OCI-LY7 (cell line): ENCODE measurements around the gene CACNA2D1. TPM values are rescaled to one million over a fixed set of nuclear protein-coding genes. Genes with fewer than 3 reads are reported as not detected.

Experiments used
- BruUV-seq: library from RNA; stranded (reverse); fragments of 400-500 nt; replicated peaks from 2 replicates; lab custom pipeline; 2021; lab: Mats Ljungman, UMichigan
- CTCF ChIA-PET: fragments of 300-600 bp; sonication (Branson Sonifier 250); formaldehyde crosslinking; loops from one replicate; lab custom pipeline; 2022; ENCODE audit warnings: antibody characterized with exemption; ENCODE audit not compliant: unreplicated experiment; lab: Charles Lee
- POLR2A ChIA-PET: fragments of 300-600 bp; sonication (Branson Sonifier 250); formaldehyde crosslinking; loops from one replicate; lab custom pipeline; 2022; ENCODE audit warnings: antibody characterized with exemption; lab: Charles Lee
- DNase-seq: peaks from one replicate; pipeline ENCODE4 v3.0.0-alpha.2; 2015; ENCODE audit warnings: low spot score
- H2AFZ ChIP-seq: fragments of 200-600 bp; sonication (generic), shearing (Covaris generic); 2 replicates; pipeline ENCODE4 v1.6.1; 2014; ENCODE audit warnings: mild to moderate bottlenecking, antibody characterized with exemption, low read length, moderate library complexity
- H3K27ac ChIP-seq: fragments of 200-600 bp; sonication (generic); 2 replicates; pipeline ENCODE4 v1.5.1; 2014; ENCODE audit warnings: mixed run types, low read depth, mild to moderate bottlenecking, moderate library complexity, low read length, inconsistent platforms; ENCODE audit not compliant: poor library complexity, severe bottlenecking
- H3K36me3 ChIP-seq: fragments of 200-600 bp; sonication (generic); 2 replicates; pipeline ENCODE4 v1.6.1; 2014; ENCODE audit warnings: mild to moderate bottlenecking, antibody characterized with exemption, low read length, moderate library complexity, mixed read lengths; ENCODE audit not compliant: insufficient read depth
- H3K4me1 ChIP-seq: fragments of 200-600 bp; sonication (generic); 2 replicates; pipeline ENCODE4 v1.5.1; 2014; ENCODE audit warnings: mild to moderate bottlenecking, low read length; ENCODE audit not compliant: insufficient read depth, poor library complexity, severe bottlenecking
- H3K4me2 ChIP-seq: fragments of 200-600 bp; sonication (generic); 2 replicates; pipeline ENCODE4 v1.6.1; 2014; ENCODE audit warnings: mild to moderate bottlenecking, low read length
- H3K4me3 ChIP-seq: fragments of 200-600 bp; sonication (generic); 2 replicates; pipeline ENCODE4 v1.5.1; 2014; ENCODE audit warnings: mild to moderate bottlenecking, low read depth, low read length; ENCODE audit not compliant: poor library complexity, severe bottlenecking
- H3K79me2 ChIP-seq: fragments of 200-600 bp; sonication (generic); 2 replicates; pipeline ENCODE4 v1.6.1; 2016; ENCODE audit warnings: low read depth, mild to moderate bottlenecking, low read length, moderate library complexity, mixed read lengths; ENCODE audit not compliant: insufficient read depth
- H3K9me2 ChIP-seq: fragments of 200-600 bp; sonication (generic); 2 replicates; pipeline ENCODE4 v1.6.1; 2016; ENCODE audit warnings: mild to moderate bottlenecking, low read length, mixed read lengths; ENCODE audit not compliant: insufficient read depth
- H3K9me3 ChIP-seq: fragments of 200-600 bp; sonication (generic); 2 replicates; pipeline ENCODE4 v1.6.1; 2014; ENCODE audit warnings: mild to moderate bottlenecking, mixed run types, low read length, mixed read lengths
- H4K20me1 ChIP-seq: fragments of 200-600 bp; sonication (generic); 2 replicates; pipeline ENCODE4 v1.6.1; 2014; ENCODE audit warnings: mild to moderate bottlenecking, antibody characterized with exemption, low read length, moderate library complexity, mixed read lengths; ENCODE audit not compliant: insufficient read depth
- CTCF ChIP-seq: fragments of 200-600 bp; sonication (generic); conservative IDR thresholded peaks from 2 replicates; pipeline ENCODE4 v1.5.1; 2014; ENCODE audit warnings: mild to moderate bottlenecking, antibody characterized with exemption, low read length, moderate library complexity, mixed read lengths
- EZH2phosphoT487 ChIP-seq: fragments of 200-600 bp; sonication (generic); IDR thresholded peaks from 2 replicates; pipeline ENCODE4 v1.6.1; 2018; ENCODE audit warnings: low read depth, borderline replicate concordance, mild to moderate bottlenecking, mixed run types, antibody characterized with exemption, low read length, moderate library complexity, mixed read lengths
- intact Hi-C: fragments of 100-400 bp; cut with micrococcal nuclease; formaldehyde crosslinking; loops from one replicate; pipeline ENCODE4 v1.10.0; 2022; ENCODE audit not compliant: unreplicated experiment
- total RNA-seq, 2 experiments: library from RNA; depleted of rRNA in 1 of 2; stranded (reverse); fragments of >200 nt in 1 of 2; shearing (Covaris generic) in 1 of 2; gene quantifications; 2 replicates each; pipeline ENCODE4 v1.2.3, GENCODE V29; 2014 to 2022

The CACNA2D1 gene
- total RNA-seq, 2 experiments from 2014 or later = not detected

- Histone ChIP-seq H3K4me3 (no peak overlapping the region), H3K4me1 (no peaks in the 10 kb centered on the region), H4K20me1 (no peaks in the 10 kb centered on the region), H3K9me3 (no peaks in the 10 kb centered on the region), H3K36me3 (no peaks in the 10 kb centered on the region), H3K27ac (no peak overlapping the region), H3K9me2 (no peaks in the 10 kb centered on the region), H2AFZ (no peak overlapping the region), H3K4me2 (no peak overlapping the region), H3K79me2 (no peaks in the 10 kb centered on the region)
- DNase-seq = no peak
- TF ChIP-seq EZH2phosphoT487 (no peak), CTCF (no peak)
- CTCF ChIA-PET = no interaction called here
- POLR2A ChIA-PET = interaction anchor here (2.8 kb wide), 1 partner anchor 10 kb away, joined by 11 read pairs; no protein-coding TSS in a partner anchor
- no TSS peak for BruUV-seq
- intact Hi-C loops = no loop called here
These were observed 329.3 kb downstream of the CACNA2D1 start for GRCh38 chr7:82114237-82114636.

GRCh38 chr7:82110146-82110840 lies 333.3 kb downstream of the CACNA2D1 start:
- H4K20me1 ChIP-seq = no peaks in the 10 kb centered on the region
- ChIA-PET CTCF (no interaction called here), POLR2A (interaction anchor here (0.7 kb wide), 1 partner anchor 23 kb away, joined by 3 read pairs; no protein-coding TSS in a partner anchor)
- H3K79me2 ChIP-seq = no peaks in the 10 kb centered on the region
- no peaks in the 10 kb centered on the region for H3K9me3 ChIP-seq
- TF ChIP-seq EZH2phosphoT487 (no peak), CTCF (no peak)
- H3K4me2 ChIP-seq = no peak overlapping the region
- no peak overlapping the region for H3K27ac ChIP-seq
- H3K9me2 ChIP-seq = no peaks in the 10 kb centered on the region
- no peaks in the 10 kb centered on the region for H3K4me1 ChIP-seq
- no peak for DNase-seq
- no peaks in the 10 kb centered on the region for H3K36me3 ChIP-seq
- H3K4me3 ChIP-seq = no peak overlapping the region
- H2AFZ ChIP-seq = no peak overlapping the region
- intact Hi-C loops = no loop called here
- no TSS peak for BruUV-seq

GRCh38 chr7:82109288-82109687 lies 334.3 kb downstream of the CACNA2D1 start:
- POLR2A ChIA-PET = interaction anchor here (1.5 kb wide), 1 partner anchor 12 kb away, joined by 3 read pairs; no protein-coding TSS in a partner anchor
- Histone ChIP-seq H3K79me2 (no peaks in the 10 kb centered on the region), H3K9me3 (no peaks in the 10 kb centered on the region), H3K9me2 (no peaks in the 10 kb centered on the region), H3K4me2 (no peak overlapping the region), H3K36me3 (no peaks in the 10 kb centered on the region), H4K20me1 (no peaks in the 10 kb centered on the region), H3K4me3 (no peak overlapping the region), H2AFZ (no peak overlapping the region), H3K4me1 (no peaks in the 10 kb centered on the region), H3K27ac (no peak overlapping the region)
- intact Hi-C loops = no loop called here
- TF ChIP-seq CTCF (no peak), EZH2phosphoT487 (no peak)
- no TSS peak for BruUV-seq
- DNase-seq = no peak
- CTCF ChIA-PET = no interaction called here
